ENCODE data around the gene ARHGEF28. TPM values are rescaled to one million over a fixed set of nuclear protein-coding genes. Genes with fewer than 3 reads are reported as not detected.
A peak's percentile ranks its signal among the peaks of the same experiment; 100 is the strongest.

The ARHGEF28 gene
- total and polyA plus RNA-seq, 2 donors (not counting 1 experiment from before 2014, with no cell fraction given) = 2.3 to 34.3 TPM

DNA sequence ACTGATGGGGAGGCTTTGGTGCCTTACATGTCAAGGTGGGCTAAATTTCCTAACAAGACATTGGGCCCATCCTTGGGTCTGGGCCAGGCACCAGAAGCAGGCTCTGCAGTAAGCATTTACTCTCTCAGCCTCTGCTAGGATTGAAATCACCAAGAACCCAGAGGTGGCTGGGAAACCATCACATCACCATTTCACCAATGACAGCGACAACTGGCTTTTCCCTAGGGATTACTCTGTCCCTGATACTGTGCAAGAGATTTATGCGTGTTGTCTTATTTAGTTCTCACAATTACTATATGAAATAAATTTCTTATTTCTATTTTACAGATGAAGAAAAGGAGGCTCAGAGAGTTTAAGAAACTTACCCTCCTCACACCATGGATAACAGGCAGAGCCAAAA lies 342.2 kb downstream of the ARHGEF28 start:
- Histone ChIP-seq H3K36me3 (ENCODE audit: control insufficient read depth, insufficient read depth, low read length) (no peaks in the 10 kb centered on the region), H3K9me3 (ENCODE audit: control insufficient read depth, insufficient read depth, low read depth, low read length) (no peaks in the 10 kb centered on the region), H3K27me3 (ENCODE audit: control insufficient read depth, insufficient read depth, low read length) (peaks cover 3% of the 10 kb centered on the region), H3K4me2 (ENCODE audit: extremely low read depth, insufficient read depth, low read length) (no peak overlapping the region), H3K4me3 (replicated peaks in 1 of 4; ENCODE audit: control extremely low read depth in 1 of 4, insufficient read depth in 1 of 4, low read depth in 3 of 4, low read length in 4 of 4) (no peak overlapping the region), H3K79me2 (ENCODE audit: control insufficient read depth, insufficient read depth, low read length) (no peaks in the 10 kb centered on the region), H3K27ac (ENCODE audit: insufficient read depth, low read length) (no peak overlapping the region), H4K20me1 (ENCODE audit: control insufficient read depth, extremely low read depth, insufficient read depth, low read length) (no peaks in the 10 kb centered on the region), H3K4me1 (ENCODE audit: control insufficient read depth, extremely low read depth, insufficient read depth, low read length) (no peaks in the 10 kb centered on the region), H2AFZ (ENCODE audit: low read length) (no peak overlapping the region), H3K9ac (ENCODE audit: insufficient read depth, low read length) (no peak overlapping the region)
- TF ChIP-seq EZH2 (IDR thresholded peaks at IDR 0.05; ENCODE audit: low read length, missing control alignments) = no peak
- TF ChIP-seq, protein P1, sequence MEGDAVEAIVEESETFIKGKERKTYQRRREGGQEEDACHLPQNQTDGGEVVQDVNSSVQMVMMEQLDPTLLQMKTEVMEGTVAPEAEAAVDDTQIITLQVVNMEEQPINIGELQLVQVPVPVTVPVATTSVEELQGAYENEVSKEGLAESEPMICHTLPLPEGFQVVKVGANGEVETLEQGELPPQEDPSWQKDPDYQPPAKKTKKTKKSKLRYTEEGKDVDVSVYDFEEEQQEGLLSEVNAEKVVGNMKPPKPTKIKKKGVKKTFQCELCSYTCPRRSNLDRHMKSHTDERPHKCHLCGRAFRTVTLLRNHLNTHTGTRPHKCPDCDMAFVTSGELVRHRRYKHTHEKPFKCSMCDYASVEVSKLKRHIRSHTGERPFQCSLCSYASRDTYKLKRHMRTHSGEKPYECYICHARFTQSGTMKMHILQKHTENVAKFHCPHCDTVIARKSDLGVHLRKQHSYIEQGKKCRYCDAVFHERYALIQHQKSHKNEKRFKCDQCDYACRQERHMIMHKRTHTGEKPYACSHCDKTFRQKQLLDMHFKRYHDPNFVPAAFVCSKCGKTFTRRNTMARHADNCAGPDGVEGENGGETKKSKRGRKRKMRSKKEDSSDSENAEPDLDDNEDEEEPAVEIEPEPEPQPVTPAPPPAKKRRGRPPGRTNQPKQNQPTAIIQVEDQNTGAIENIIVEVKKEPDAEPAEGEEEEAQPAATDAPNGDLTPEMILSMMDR (conservative IDR thresholded peaks at IDR 0.05 in 1 of 2, IDR thresholded peaks at IDR 0.05 in 1 of 2; ENCODE audit: low read depth in 1 of 2, low read length in 2 of 2) = no peak
- no peak for DNase-seq (ENCODE audit: low read depth in 2 of 2)

DNA sequence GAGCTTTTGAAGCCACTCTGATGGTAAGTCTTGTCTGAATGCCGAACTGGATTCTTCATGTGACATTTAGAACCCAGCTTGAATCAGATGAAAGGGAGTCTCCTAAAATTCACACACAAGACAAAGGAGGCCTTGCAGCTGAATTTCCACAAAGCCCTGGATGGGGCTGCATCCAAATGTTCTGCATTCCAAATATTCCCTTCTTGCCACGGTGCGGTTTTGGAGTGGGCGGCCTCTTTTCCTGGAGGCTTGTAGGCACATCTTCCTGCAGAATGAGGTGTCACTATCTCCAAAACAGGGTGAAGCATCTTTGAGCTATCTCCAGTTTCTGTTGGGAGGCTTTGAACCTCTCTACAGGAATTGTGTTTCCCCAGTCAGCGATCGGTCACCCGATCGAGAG lies 342.7 kb downstream of the ARHGEF28 start:
- H3K27ac ChIP-seq (ENCODE audit: insufficient read depth, low read length) = no peak overlapping the region

DNA sequence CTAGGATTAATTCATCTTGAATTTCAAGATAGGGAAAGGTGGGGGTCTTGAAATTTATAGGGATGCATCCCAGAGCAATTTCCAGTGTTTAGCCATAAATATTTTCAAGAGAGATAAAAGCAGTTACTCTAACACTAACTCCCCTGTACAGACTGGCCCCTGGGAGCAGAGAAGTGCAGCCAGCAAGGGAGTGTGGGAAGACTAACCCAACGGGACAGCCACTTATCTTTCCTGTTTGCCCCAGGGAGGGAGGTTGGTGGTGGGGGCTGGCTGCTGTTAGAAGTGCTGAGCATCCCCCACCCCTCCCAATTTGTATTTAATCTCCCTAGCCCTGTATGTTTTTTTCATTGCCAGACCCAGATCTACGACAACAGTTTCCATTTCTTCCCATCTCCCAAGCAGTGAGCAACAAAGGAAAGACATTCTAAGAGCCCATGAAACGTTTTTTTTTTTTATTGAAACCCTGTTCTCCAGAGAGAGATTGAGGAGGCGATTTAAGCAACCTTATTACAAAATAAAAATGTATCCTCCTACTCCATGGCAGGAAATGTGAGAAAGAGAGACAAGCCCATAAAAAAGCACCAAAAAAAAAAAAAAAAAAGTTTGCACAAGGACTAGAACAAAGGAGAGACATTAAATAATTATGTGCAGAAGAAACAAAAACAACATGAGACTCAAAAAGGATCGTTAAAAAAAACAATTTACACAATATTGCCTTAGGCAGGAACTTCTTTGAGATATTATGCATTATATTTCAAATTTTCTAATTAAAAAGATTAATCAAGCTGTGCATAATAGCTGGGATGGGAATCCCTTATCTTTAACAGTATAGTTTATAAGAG lies 343.4 kb downstream of the ARHGEF28 start:
- Histone ChIP-seq H3K9ac (ENCODE audit: insufficient read depth, low read length) (no peak overlapping the region), H3K9me3 (ENCODE audit: control insufficient read depth, insufficient read depth, low read depth, low read length) (no peaks in the 10 kb centered on the region), H3K4me2 (ENCODE audit: extremely low read depth, insufficient read depth, low read length) (no peak overlapping the region), H4K20me1 (ENCODE audit: control insufficient read depth, extremely low read depth, insufficient read depth, low read length) (no peaks in the 10 kb centered on the region), H3K27ac (ENCODE audit: insufficient read depth, low read length) (no peak overlapping the region), H3K27me3 (ENCODE audit: control insufficient read depth, insufficient read depth, low read length) (peaks cover 3% of the 10 kb centered on the region), H3K4me1 (ENCODE audit: control insufficient read depth, extremely low read depth, insufficient read depth, low read length) (no peaks in the 10 kb centered on the region), H3K4me3 (replicated peaks in 1 of 4; ENCODE audit: control extremely low read depth in 1 of 4, insufficient read depth in 1 of 4, low read depth in 3 of 4, low read length in 4 of 4) (no peak overlapping the region), H3K79me2 (ENCODE audit: control insufficient read depth, insufficient read depth, low read length) (no peaks in the 10 kb centered on the region), H3K36me3 (ENCODE audit: control insufficient read depth, insufficient read depth, low read length) (no peaks in the 10 kb centered on the region), H2AFZ (ENCODE audit: low read length) (no peak overlapping the region)
- no peak for DNase-seq (ENCODE audit: low read depth in 2 of 2)
- TF ChIP-seq EZH2 (IDR thresholded peaks at IDR 0.05; ENCODE audit: low read length, missing control alignments) = no peak
- TF ChIP-seq, protein P1 (conservative IDR thresholded peaks at IDR 0.05 in 1 of 2, IDR thresholded peaks at IDR 0.05 in 1 of 2; ENCODE audit: low read depth in 1 of 2, low read length in 2 of 2) = no peak

More for the DNA sequence above, 342.7 kb downstream of the ARHGEF28 start:
- Histone ChIP-seq H3K9me3 (ENCODE audit: control insufficient read depth, insufficient read depth, low read depth, low read length) (no peaks in the 10 kb centered on the region), H3K4me2 (ENCODE audit: extremely low read depth, insufficient read depth, low read length) (no peak overlapping the region), H2AFZ (ENCODE audit: low read length) (no peak overlapping the region), H3K4me1 (ENCODE audit: control insufficient read depth, extremely low read depth, insufficient read depth, low read length) (no peaks in the 10 kb centered on the region), H3K9ac (ENCODE audit: insufficient read depth, low read length) (no peak overlapping the region), H3K4me3 (replicated peaks in 1 of 4; ENCODE audit: control extremely low read depth in 1 of 4, insufficient read depth in 1 of 4, low read depth in 3 of 4, low read length in 4 of 4) (no peak overlapping the region), H3K36me3 (ENCODE audit: control insufficient read depth, insufficient read depth, low read length) (no peaks in the 10 kb centered on the region), H3K27me3 (ENCODE audit: control insufficient read depth, insufficient read depth, low read length) (peaks cover 3% of the 10 kb centered on the region), H4K20me1 (ENCODE audit: control insufficient read depth, extremely low read depth, insufficient read depth, low read length) (no peaks in the 10 kb centered on the region), H3K79me2 (ENCODE audit: control insufficient read depth, insufficient read depth, low read length) (no peaks in the 10 kb centered on the region)
- no peak for TF ChIP-seq EZH2 (IDR thresholded peaks at IDR 0.05; ENCODE audit: low read length, missing control alignments)
- TF ChIP-seq, protein P1 (conservative IDR thresholded peaks at IDR 0.05 in 1 of 2, IDR thresholded peaks at IDR 0.05 in 1 of 2; ENCODE audit: low read depth in 1 of 2, low read length in 2 of 2) = no peak
- peak in 1 of 2 donors; percentile 85 for DNase-seq (ENCODE audit: low read depth in 2 of 2)

Data from fibroblast of lung (primary cell).